ENCODE results near the gene EXOC2.

EXOC2 gene

GRCh38 chr6:441126-441920 lies 251.6 kb downstream of the EXOC2 start:
- Histone ChIP-seq H3K27ac (no peak overlapping the region), H3K27me3 (ENCODE audit: control insufficient read depth, insufficient read depth, low read length) (no peaks in the 10 kb centered on the region), H3K4me1 (no peaks in the 10 kb centered on the region), H3K36me3 (ENCODE audit: control insufficient read depth, insufficient read depth, low read length) (no peaks in the 10 kb centered on the region), H3K4me2 (ENCODE audit: low read length) (no peak overlapping the region), H3K9me3 (ENCODE audit: control insufficient read depth, low read length) (no peaks in the 10 kb centered on the region), H2AFZ (no peak overlapping the region), H3K4me3 (ENCODE audit: low read depth, low read length) (no peak overlapping the region), H3K79me2 (no peaks in the 10 kb centered on the region), H3K9ac (no peak overlapping the region)
- TF ChIP-seq, protein P1, sequence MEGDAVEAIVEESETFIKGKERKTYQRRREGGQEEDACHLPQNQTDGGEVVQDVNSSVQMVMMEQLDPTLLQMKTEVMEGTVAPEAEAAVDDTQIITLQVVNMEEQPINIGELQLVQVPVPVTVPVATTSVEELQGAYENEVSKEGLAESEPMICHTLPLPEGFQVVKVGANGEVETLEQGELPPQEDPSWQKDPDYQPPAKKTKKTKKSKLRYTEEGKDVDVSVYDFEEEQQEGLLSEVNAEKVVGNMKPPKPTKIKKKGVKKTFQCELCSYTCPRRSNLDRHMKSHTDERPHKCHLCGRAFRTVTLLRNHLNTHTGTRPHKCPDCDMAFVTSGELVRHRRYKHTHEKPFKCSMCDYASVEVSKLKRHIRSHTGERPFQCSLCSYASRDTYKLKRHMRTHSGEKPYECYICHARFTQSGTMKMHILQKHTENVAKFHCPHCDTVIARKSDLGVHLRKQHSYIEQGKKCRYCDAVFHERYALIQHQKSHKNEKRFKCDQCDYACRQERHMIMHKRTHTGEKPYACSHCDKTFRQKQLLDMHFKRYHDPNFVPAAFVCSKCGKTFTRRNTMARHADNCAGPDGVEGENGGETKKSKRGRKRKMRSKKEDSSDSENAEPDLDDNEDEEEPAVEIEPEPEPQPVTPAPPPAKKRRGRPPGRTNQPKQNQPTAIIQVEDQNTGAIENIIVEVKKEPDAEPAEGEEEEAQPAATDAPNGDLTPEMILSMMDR (IDR thresholded peaks at IDR 0.05), result no peak

DNA sequence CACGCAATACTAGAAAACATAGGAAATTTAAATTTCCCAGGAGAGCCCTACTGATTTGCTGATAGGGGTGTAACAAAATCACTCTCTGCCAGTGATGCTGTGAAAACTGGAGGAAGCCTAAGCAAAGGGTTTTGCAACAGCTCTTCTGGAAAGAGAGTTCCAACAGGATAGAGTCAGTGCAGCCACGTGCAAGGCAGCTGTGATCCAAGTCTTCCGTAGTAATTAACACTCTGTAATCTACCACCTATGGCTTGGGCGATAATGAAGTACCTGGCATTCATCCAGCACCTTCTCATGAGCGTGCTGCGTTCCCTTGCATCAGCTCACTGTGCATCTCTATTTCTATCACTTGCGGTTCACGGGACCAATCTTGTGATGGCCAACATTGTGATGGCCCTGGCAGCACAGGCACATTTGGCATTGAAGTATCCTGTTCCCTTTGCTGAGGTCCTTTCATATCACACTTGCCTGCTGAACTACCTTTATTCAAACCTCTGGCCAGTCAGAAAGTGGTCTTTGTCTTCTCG lies 253.2 kb downstream of the EXOC2 start:
- no peak overlapping the region for H3K9ac ChIP-seq
- no peaks in the 10 kb centered on the region for H3K27me3 ChIP-seq (ENCODE audit: control insufficient read depth, insufficient read depth, low read length)
- H3K36me3 ChIP-seq (ENCODE audit: control insufficient read depth, insufficient read depth, low read length), result no peaks in the 10 kb centered on the region
- no peak overlapping the region for H3K4me2 ChIP-seq (ENCODE audit: low read length)
- H3K27ac ChIP-seq, result no peak overlapping the region
- H3K79me2 ChIP-seq, result no peaks in the 10 kb centered on the region
- no peaks in the 10 kb centered on the region for H3K9me3 ChIP-seq (ENCODE audit: control insufficient read depth, low read length)
- no peak overlapping the region for H3K4me3 ChIP-seq (ENCODE audit: low read depth, low read length)
- no peaks in the 10 kb centered on the region for H3K4me1 ChIP-seq
- TF ChIP-seq, protein P1 (IDR thresholded peaks at IDR 0.05), result no peak
- H2AFZ ChIP-seq, result no peak overlapping the region

- Histone ChIP-seq H2AFZ (no peak overlapping the region), H3K4me3 (ENCODE audit: low read depth, low read length) (no peak overlapping the region), H3K36me3 (ENCODE audit: control insufficient read depth, insufficient read depth, low read length) (no peaks in the 10 kb centered on the region), H3K4me2 (ENCODE audit: low read length) (no peak overlapping the region), H3K9me3 (ENCODE audit: control insufficient read depth, low read length) (no peaks in the 10 kb centered on the region), H3K4me1 (no peaks in the 10 kb centered on the region), H3K9ac (no peak overlapping the region), H3K27ac (no peak overlapping the region), H3K79me2 (no peaks in the 10 kb centered on the region), H3K27me3 (ENCODE audit: control insufficient read depth, insufficient read depth, low read length) (no peaks in the 10 kb centered on the region)
- TF ChIP-seq, protein P1 (IDR thresholded peaks at IDR 0.05), result no peak
Measured at GRCh38 chr6:438634-439170, 254.2 kb downstream of the EXOC2 start.

GRCh38 chr6:437037-437392 lies 255.9 kb downstream of the EXOC2 start:
- Histone ChIP-seq H3K4me2 (ENCODE audit: low read length) (no peak overlapping the region), H3K4me1 (no peaks in the 10 kb centered on the region), H2AFZ (no peak overlapping the region), H3K27me3 (ENCODE audit: control insufficient read depth, insufficient read depth, low read length) (no peaks in the 10 kb centered on the region), H3K9me3 (ENCODE audit: control insufficient read depth, low read length) (no peaks in the 10 kb centered on the region), H3K4me3 (ENCODE audit: low read depth, low read length) (no peak overlapping the region), H3K27ac (no peak overlapping the region), H3K9ac (no peak overlapping the region), H3K79me2 (no peaks in the 10 kb centered on the region), H3K36me3 (ENCODE audit: control insufficient read depth, insufficient read depth, low read length) (no peaks in the 10 kb centered on the region)
- TF ChIP-seq, protein P1 (IDR thresholded peaks at IDR 0.05), result no peak

Measured in parathyroid adenoma (tissue), 2 donors.